Right renal pelvis (tissue), 4 donors: ENCODE data around the gene DMXL1. TPM values are rescaled to one million over a fixed set of nuclear protein-coding genes. Genes with fewer than 3 reads are reported as not detected.

Experiments used
- DNase-seq, 4 donors: peaks; one replicate each; pipeline ENCODE4 v3.0.0-alpha.2; 2013; ENCODE audit warnings: low read depth in 4 of 4, low spot score in 3 of 4, missing footprints in 1 of 4
- polyA plus RNA-seq, 4 donors: library from polyadenylated mRNA; unstranded; fragments of 120-200 nt; gene quantifications; one replicate each; pipeline ENCODE4 v1.2.1, GENCODE V29; 2013; ENCODE audit not compliant: insufficient read length in 4 of 4

The DMXL1 gene
- polyA plus RNA-seq, 4 donors: 48.2 to 56.8 (median 51.3) TPM

DNA sequence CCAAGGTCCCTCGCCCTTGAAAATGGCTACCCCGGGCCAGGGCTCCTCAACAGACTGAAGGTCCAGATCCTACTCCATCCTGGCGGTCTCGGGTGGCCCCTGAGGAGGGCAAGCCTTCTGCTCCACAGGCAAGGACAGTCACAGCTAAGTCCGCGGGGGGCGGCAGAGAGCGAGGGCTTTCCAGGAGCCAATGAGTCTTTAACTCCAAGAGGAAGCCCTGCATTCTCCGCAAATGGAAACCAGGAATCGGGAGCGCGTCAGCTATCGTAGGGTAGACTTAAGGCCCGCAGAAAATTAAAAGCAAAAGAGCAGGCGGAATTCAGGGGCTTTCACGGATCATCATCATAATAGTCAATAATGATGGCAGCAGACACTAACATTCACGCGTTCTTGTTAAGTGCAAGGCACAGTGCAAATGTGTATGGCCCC, 197.1 kb downstream of the DMXL1 start:
- peak; percentile 83 to 94 (median 86) for DNase-seq

DNA sequence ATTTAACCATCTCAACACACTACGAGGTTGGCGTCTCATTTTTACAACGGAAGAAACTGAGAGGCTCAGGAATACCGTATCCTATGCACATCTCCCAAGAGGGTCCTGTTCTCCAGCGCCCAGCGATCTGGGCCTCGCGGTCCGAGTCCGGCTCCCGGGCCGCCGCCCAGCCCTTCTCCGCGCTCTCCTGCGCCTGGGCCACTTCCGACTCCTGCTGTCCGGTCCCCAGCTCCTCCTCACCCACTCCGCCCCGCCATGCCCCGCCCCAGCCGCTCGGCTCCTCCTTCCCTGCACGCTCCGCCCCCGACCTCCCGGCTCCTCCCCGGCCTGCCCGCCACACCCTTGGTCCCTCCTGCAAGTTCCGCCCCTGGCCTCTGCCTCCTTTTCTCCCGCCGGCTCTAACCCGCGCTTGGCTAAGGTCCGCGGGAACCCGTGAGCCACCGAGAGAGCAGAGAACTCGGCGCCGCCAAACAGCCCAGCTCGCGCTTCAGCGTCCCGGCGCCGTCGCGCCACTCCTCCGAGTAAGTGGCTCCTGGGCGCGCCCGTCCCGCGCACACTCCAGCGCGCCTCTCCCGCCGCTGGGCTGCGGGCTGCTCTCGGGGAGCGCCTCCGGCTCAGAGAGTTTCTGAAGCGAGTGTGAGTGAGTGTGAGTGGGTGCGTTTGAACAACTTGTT, 197.6 kb downstream of the DMXL1 start:
- peak; percentile 81 to 90 (median 86) for DNase-seq

- DNase-seq: peak in 3 of 4 donors; percentile 6 to 35 (median 18)
Measured at GRCh38 chr5:119269061-119269944, 198.4 kb downstream of the DMXL1 start.

DNA sequence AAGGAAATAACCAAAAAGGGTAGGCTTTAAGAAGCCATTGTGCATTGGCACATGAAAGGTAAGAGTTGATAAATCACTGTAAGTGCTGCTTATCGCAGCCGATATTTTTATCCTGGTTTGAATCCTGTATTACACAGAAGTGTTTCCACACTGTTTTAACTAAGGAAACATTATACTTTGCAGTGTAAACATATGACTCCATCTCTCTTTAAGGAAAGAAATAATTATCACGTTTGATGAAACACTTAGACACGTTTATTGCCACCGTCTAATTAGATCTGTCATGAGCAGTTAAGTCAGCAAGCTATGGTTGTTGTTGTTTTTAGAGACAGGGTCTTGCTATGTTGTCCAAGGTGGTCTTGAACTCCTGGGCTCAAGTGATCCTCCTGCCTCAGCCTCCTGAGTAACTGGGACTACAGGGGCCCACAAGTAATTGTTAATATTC, 199.3 kb downstream of the DMXL1 start:
- no peak for DNase-seq

DNA sequence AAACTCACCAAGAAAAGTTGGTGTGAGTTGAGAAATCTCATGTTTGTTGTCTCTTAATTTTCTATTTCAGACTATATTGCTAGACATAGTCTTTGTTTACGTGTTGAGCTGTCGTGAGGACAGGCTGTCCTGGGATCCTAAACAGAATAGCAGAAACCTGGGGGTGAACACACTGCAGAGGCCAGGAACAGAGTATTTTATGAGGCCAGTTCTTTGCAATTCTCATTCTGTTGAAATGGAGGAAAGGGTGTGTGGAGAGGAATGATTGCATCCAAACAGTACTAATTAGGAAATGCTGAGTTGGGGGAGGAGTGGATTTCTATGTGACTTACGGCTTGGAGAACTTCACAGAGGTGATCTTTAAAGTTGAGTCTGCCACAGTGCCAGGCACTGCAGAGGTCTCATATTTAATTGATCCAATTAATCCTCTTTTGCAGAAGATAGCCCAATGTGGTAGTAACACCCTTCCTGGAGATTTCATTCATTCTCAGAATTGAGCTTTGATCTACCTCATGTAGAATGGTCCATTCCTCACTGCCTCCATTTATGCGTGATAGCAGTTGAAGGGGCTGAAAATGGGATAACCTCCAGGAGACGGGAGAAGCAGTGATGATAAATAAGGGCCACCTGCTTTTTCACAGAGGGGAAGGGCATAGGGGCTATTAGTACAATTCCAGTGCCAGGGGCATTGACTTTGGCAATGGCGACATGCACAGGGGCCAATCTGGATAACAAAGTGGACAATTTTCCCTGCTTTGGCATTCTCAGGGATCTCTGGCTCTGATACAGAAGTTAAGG, 200.3 kb downstream of the DMXL1 start:
- DNase-seq: no peak

DNA sequence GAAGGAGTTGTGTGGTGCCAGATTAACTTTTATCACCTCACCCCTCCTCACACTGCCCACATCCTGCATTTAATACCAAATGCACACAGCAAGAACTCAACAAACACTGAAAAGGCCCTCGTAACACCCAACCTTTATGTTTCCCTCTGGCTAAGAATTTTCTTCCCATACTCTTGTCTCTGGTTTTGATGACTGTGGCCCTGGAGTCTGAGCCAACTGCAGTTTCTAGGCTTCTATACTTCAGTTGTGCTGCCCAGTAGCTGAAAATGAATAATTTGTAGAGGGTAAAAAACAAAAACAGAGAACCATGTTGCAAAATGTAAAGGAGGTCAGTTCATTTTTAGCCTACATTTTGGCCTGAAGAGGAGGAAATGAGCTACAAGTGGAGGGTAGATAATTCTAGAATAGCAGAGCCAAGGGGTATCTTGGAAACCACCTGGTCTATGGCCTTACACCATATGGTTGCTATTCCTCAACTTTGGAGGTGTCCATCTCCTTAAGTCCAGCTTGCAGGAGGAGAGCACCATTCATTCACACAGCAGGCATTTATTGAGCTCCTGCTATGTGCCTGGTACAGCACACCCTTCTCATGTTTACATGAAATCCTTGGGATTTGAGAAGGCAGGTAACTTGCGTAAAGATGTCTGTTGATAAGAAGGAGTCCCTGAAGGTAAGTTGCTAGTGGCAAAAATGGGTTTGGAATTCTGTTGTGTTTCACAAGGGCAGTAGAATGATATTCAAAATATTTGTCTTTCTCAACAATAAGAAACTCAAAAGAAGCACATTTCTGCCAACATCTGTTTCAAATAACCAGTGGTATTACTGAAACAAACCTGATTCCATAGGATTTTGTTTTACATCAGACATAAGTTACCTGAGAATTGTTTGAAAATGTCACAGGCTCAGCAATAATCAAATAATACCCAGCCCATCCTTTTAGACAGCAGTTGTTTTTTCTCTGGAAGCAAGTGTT, 201.2 kb downstream of the DMXL1 start:
- no peak for DNase-seq

- DNase-seq: no peak
Measured at GRCh38 chr5:119273391-119273839, 202.5 kb downstream of the DMXL1 start.

DNA sequence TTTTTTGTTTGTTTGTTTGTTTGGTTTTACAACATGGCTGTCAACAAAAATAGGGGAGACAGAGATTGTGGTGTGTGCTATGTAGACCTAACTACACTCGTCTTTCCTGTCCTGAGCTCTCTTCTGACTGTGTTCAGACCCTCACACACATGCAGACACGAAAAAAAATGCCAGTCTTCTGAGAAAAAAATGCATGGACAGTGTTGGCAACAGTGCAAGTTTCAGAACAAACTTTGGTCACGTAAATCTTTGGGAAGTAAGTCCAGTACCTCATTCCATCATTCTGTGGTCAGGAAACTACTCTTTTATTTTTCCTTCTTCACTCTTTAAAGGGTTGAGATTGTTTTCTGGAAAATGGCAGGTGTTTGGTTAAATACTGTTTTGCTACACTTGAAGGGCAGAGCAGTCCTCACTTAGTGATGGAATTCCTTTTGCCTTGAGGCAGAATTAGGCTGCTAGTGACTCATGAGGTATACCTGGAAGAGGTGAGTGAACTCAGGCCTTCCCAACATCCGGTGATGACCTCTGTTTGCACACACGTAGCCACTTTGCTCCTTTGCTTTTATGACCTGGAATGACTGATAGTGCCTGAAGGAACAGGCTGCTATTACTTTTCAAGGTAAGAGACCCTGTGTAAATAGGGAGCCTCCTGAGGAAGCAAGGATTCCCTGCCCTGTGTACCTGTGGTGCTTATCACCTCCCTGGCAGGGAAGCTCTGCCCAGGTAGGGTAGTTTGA, 203.3 kb downstream of the DMXL1 start:
- DNase-seq: no peak

DNA sequence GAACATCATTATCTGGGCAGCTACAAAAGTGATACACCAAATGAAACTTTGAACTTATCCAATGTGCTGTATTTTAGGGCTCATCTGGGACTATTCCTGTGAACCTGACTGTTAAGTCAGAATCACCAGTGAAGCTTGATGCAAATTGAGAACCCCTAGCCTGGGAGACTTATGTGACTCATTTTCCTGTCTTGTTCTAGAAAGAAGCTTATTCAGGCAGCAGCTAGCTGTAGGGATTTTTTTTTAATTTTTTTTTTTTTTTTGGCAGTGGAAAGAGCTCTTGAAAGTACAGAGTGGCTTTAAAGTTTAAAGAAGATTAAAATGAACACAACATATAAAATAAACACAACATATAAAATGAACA, 203.9 kb downstream of the DMXL1 start:
- DNase-seq: no peak

DNA sequence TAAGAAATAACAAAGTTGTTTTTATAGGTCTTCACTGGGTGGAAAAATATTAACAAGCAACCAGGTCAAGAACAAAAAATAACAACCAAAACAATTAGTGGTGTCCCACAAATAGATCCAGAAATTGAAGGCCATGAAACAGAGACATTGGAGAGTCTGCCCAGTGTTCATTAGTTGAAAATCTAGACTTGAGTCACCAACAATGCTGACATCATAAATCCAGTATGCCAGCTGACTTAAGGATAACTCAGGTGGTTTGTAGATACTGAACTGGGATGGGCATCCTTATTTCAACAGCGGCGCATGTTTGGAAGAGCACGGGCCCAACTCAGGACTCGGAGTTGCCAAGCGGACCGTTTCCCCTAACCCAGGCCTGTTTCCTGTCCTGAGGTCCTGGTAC, 204.3 kb downstream of the DMXL1 start:
- no peak for DNase-seq

DNA sequence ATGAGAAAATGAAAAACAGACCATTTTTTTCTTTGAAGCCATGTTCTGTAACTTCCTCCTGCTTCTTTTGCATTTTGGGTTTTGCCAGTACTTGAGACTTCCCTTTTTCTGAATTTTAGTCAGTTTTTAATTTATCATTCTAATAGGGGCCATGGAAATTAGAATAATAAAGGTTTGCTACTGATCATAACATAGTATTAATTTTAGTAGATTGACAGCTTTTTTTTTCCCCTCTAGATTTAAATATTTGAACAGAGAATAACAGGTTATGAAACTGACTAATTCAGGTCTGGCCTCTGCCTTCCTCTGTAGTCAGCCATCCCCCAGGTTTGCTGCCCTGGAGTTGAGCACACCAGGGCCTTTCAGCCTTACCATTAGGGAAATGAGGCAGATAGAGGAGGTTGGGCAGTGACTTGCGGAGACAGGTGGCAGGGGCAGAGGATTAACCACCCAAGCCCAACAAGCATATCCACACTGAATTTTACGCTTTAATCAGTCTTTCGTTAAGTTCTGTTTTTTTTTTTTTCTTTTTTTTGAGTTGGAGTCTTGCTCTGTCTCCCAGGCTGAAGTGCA, 204.8 kb downstream of the DMXL1 start:
- DNase-seq: no peak

GRCh38 chr5:119276978-119277377, 206.1 kb downstream of the DMXL1 start:
- no peak for DNase-seq

DNA sequence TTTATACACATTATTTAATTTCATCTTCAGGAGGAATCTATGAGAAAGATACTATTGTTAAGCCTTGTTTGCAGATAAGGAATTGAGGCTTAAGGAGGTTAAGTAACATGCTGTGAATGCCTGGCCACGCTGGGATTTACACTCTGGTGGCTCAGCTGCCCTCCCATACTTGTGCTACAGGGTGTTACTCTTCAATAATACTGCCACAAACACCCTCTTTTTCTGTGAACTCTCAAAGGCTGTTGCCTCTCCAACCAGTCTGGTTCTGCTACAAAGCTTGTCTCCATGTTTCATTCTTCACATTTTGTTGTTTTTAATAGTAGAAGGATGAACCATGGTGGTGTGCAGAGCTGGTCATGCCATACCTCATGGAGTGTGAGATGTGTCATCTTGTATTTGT, 208.2 kb downstream of the DMXL1 start:
- no peak for DNase-seq

DNA sequence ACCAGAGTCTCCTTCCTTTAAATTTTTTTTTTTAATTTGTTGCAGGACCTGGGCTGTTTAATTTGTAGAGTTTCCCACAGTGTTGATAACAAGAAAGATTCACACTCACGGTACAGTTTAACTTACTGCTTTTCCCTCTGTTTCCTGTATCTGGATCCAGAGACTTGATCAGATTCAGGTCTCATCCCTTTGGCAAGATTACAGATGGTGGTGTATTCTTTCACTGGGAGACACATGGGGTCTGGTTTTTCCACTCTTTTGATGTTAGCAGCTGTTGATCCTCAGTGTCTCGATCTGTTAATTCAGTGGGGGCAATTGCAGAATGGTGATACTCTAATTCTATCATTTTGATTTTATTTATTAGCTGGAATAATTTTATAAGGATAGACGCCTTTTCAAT, 209.5 kb downstream of the DMXL1 start:
- DNase-seq: no peak

GRCh38 chr5:119282628-119283027, 211.7 kb downstream of the DMXL1 start:
- no peak for DNase-seq

GRCh38 chr5:119284031-119284430, 213.1 kb downstream of the DMXL1 start:
- DNase-seq: no peak

DNA sequence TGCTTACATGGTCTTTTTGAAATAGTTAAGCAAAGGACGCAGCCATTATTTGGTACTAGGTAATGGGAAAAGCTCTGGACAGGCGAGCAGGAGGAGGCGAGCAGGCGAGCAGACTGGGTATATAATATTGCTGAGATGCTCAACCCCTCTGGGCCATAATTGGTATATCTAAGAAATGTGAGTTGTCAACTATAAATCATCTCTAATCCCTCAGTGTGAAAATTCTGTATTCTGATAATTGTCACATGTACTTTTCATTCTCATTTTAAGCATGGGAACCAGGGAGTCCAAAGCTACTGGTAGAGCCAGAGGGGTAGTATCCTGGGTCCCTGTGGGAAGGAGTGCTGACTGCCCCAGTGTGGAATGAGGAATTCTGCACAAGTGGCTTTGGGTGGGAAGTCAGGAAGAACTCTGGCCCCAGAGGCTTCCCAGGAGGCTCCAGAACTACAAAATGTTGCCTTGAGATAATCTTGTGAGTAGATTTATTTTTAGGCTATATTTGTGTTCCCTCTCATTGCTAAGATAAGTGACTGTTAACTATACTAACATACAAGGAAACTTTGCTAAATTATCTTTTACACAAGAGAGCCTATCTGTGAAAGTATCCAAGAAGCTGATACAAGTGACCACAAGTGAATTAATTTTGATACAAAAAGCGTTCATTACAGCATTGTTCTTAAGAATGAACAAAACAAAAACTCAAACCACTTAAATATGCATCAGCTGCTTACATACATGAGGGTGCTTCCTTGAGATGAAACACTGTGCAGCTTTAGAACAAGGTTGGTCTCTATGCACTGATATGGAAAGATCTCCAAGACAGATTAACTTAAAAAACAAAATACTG, 214.4 kb downstream of the DMXL1 start:
- no peak for DNase-seq
